OCI-LY7 (cell line): ENCODE results near the gene GSE1. TPM values are rescaled to one million over a fixed set of nuclear protein-coding genes. Genes with fewer than 3 reads are reported as not detected.

Source experiments
- BruUV-seq: library from RNA; stranded (reverse); fragments of 400-500 nt; replicated peaks from 2 replicates; lab custom pipeline; 2021; lab: Mats Ljungman, UMichigan
- CTCF ChIA-PET: fragments of 300-600 bp; sonication (Branson Sonifier 250); formaldehyde crosslinking; loops from one replicate; lab custom pipeline; 2022; ENCODE audit warnings: antibody characterized with exemption; ENCODE audit not compliant: unreplicated experiment; lab: Charles Lee
- POLR2A ChIA-PET: fragments of 300-600 bp; sonication (Branson Sonifier 250); formaldehyde crosslinking; loops from one replicate; lab custom pipeline; 2022; ENCODE audit warnings: antibody characterized with exemption; lab: Charles Lee
- DNase-seq: peaks from one replicate; pipeline ENCODE4 v3.0.0-alpha.2; 2015; ENCODE audit warnings: low spot score
- H2AFZ ChIP-seq: fragments of 200-600 bp; sonication (generic), shearing (Covaris generic); 2 replicates; pipeline ENCODE4 v1.6.1; 2014; ENCODE audit warnings: mild to moderate bottlenecking, antibody characterized with exemption, low read length, moderate library complexity
- H3K27ac ChIP-seq: fragments of 200-600 bp; sonication (generic); 2 replicates; pipeline ENCODE4 v1.5.1; 2014; ENCODE audit warnings: mixed run types, low read depth, mild to moderate bottlenecking, moderate library complexity, low read length, inconsistent platforms; ENCODE audit not compliant: poor library complexity, severe bottlenecking
- H3K36me3 ChIP-seq: fragments of 200-600 bp; sonication (generic); 2 replicates; pipeline ENCODE4 v1.6.1; 2014; ENCODE audit warnings: mild to moderate bottlenecking, antibody characterized with exemption, low read length, moderate library complexity, mixed read lengths; ENCODE audit not compliant: insufficient read depth
- H3K4me1 ChIP-seq: fragments of 200-600 bp; sonication (generic); 2 replicates; pipeline ENCODE4 v1.5.1; 2014; ENCODE audit warnings: mild to moderate bottlenecking, low read length; ENCODE audit not compliant: insufficient read depth, poor library complexity, severe bottlenecking
- H3K4me2 ChIP-seq: fragments of 200-600 bp; sonication (generic); 2 replicates; pipeline ENCODE4 v1.6.1; 2014; ENCODE audit warnings: mild to moderate bottlenecking, low read length
- H3K4me3 ChIP-seq: fragments of 200-600 bp; sonication (generic); 2 replicates; pipeline ENCODE4 v1.5.1; 2014; ENCODE audit warnings: mild to moderate bottlenecking, low read depth, low read length; ENCODE audit not compliant: poor library complexity, severe bottlenecking
- H3K79me2 ChIP-seq: fragments of 200-600 bp; sonication (generic); 2 replicates; pipeline ENCODE4 v1.6.1; 2016; ENCODE audit warnings: low read depth, mild to moderate bottlenecking, low read length, moderate library complexity, mixed read lengths; ENCODE audit not compliant: insufficient read depth
- H3K9me2 ChIP-seq: fragments of 200-600 bp; sonication (generic); 2 replicates; pipeline ENCODE4 v1.6.1; 2016; ENCODE audit warnings: mild to moderate bottlenecking, low read length, mixed read lengths; ENCODE audit not compliant: insufficient read depth
- H3K9me3 ChIP-seq: fragments of 200-600 bp; sonication (generic); 2 replicates; pipeline ENCODE4 v1.6.1; 2014; ENCODE audit warnings: mild to moderate bottlenecking, mixed run types, low read length, mixed read lengths
- H4K20me1 ChIP-seq: fragments of 200-600 bp; sonication (generic); 2 replicates; pipeline ENCODE4 v1.6.1; 2014; ENCODE audit warnings: mild to moderate bottlenecking, antibody characterized with exemption, low read length, moderate library complexity, mixed read lengths; ENCODE audit not compliant: insufficient read depth
- CTCF ChIP-seq: fragments of 200-600 bp; sonication (generic); conservative IDR thresholded peaks from 2 replicates; pipeline ENCODE4 v1.5.1; 2014; ENCODE audit warnings: mild to moderate bottlenecking, antibody characterized with exemption, low read length, moderate library complexity, mixed read lengths
- EZH2phosphoT487 ChIP-seq: fragments of 200-600 bp; sonication (generic); IDR thresholded peaks from 2 replicates; pipeline ENCODE4 v1.6.1; 2018; ENCODE audit warnings: low read depth, borderline replicate concordance, mild to moderate bottlenecking, mixed run types, antibody characterized with exemption, low read length, moderate library complexity, mixed read lengths
- intact Hi-C: fragments of 100-400 bp; cut with micrococcal nuclease; formaldehyde crosslinking; loops from one replicate; pipeline ENCODE4 v1.10.0; 2022; ENCODE audit not compliant: unreplicated experiment
- total RNA-seq, 2 experiments: library from RNA; depleted of rRNA in 1 of 2; stranded (reverse); fragments of >200 nt in 1 of 2; shearing (Covaris generic) in 1 of 2; gene quantifications; 2 replicates each; pipeline ENCODE4 v1.2.3, GENCODE V29; 2014 to 2022

GSE1 gene
- total RNA-seq, 2 experiments from 2014 or later, result 30.9 to 66.6 TPM

GRCh38 chr16:85619101-85619891 lies 6.2 kb downstream of the GSE1 start:
- no peak for TF ChIP-seq EZH2phosphoT487
- no peak for TF ChIP-seq CTCF
- Histone ChIP-seq H3K4me1 (peaks cover 37% of the 10 kb centered on the region), H3K36me3 (peaks cover 22% of the 10 kb centered on the region; the same call in 1 of the 2 replicates), H3K27ac (no peak overlapping the region), H4K20me1 (peaks cover 19% of the 10 kb centered on the region), H3K9me2 (no peaks in the 10 kb centered on the region), H2AFZ (no peak overlapping the region), H3K4me3 (no peak overlapping the region), H3K79me2 (peaks cover 69% of the 10 kb centered on the region; the same call in 1 of the 2 replicates), H3K9me3 (no peaks in the 10 kb centered on the region), H3K4me2 (no peak overlapping the region)
- BruUV-seq, result no TSS peak
- intact Hi-C loops, result no loop called here
- DNase-seq, result no peak
- POLR2A ChIA-PET, result interaction anchor here (0.7 kb wide), 1 partner anchor 134 kb away, joined by 3 read pairs; no protein-coding TSS in a partner anchor
- CTCF ChIA-PET, result no interaction called here

GRCh38 chr16:85620374-85620773 lies 7.3 kb downstream of the GSE1 start:
- no TSS peak for BruUV-seq
- TF ChIP-seq EZH2phosphoT487 (no peak), CTCF (no peak)
- DNase-seq, result no peak
- intact Hi-C loops, result no loop called here
- Histone ChIP-seq H3K9me2 (no peaks in the 10 kb centered on the region), H3K36me3 (peaks cover 22% of the 10 kb centered on the region; the same call in 1 of the 2 replicates), H3K27ac (no peak overlapping the region), H3K4me3 (no peak overlapping the region), H4K20me1 (peaks cover 19% of the 10 kb centered on the region), H3K79me2 (peaks cover 58% of the 10 kb centered on the region; the same call in 1 of the 2 replicates), H3K9me3 (no peaks in the 10 kb centered on the region), H3K4me2 (no peak overlapping the region), H2AFZ (no peak overlapping the region), H3K4me1 (peaks cover 26% of the 10 kb centered on the region)
- POLR2A ChIA-PET, result no interaction called here
- CTCF ChIA-PET, result no interaction called here
